ENCODE results near the gene TREML2.
A peak's percentile ranks its signal among the peaks of the same experiment; 100 is the strongest.

TREML2 gene

DNA sequence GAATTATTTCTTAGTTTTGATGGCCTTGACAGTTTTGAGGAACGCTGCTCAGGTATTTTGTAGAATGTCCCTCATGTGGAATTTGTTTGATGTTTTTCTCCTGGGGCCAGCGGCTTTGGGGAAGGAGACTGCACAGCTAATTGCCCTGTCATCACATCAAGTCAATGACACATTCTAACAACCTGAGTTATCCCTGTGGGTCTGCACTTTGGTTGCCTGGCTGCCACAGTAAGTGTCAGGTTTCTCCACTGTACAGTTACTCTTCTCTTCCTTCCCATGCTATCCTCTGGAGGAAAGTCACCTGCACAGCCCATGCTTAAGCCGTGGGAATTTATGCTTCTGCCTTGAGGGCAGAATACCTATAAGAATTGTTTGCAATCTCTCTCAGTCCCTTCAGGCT, 25.8 kb upstream of the TREML2 start (continued):
- no peak for TF ChIP-seq ZNF169 (tag by site-specific recombination; IDR thresholded peaks at IDR 0.05)
- no peak for TF ChIP-seq ZNF223 (tag by site-specific recombination; IDR thresholded peaks at IDR 0.05)
- no peak for TF ChIP-seq KLF7 (tag by site-specific recombination; IDR thresholded peaks at IDR 0.05; ENCODE audit: borderline replicate concordance)
- TF ChIP-seq ZNF623 (tag by site-specific recombination; IDR thresholded peaks at IDR 0.05) = no peak
- no peak for TF ChIP-seq ZNF138 (tag by site-specific recombination; IDR thresholded peaks at IDR 0.05; ENCODE audit: borderline replicate concordance)
- no peak for TF ChIP-seq ZNF157 (tag by site-specific recombination; IDR thresholded peaks at IDR 0.05)
- no peak for TF ChIP-seq ZNF664 (tag by site-specific recombination; IDR thresholded peaks at IDR 0.05)
- peak; percentile 29; the same call in 1 of the 2 replicates for TF ChIP-seq IKZF3 (tag by site-specific recombination; IDR thresholded peaks at IDR 0.05)
- peak; percentile 77 for TF ChIP-seq ZNF843 (tag by site-specific recombination; IDR thresholded peaks at IDR 0.05)
- TF ChIP-seq ZNF660 (tag by site-specific recombination; IDR thresholded peaks at IDR 0.05) = no peak
- TF ChIP-seq ZNF654 (tag by site-specific recombination; IDR thresholded peaks at IDR 0.05; ENCODE audit: low read depth) = no peak
- no peak for TF ChIP-seq ZNF701 (tag by site-specific recombination; IDR thresholded peaks at IDR 0.05)
- no peak for TF ChIP-seq ZNF350 (tag by site-specific recombination; IDR thresholded peaks at IDR 0.05)
- TF ChIP-seq HOXC10 (CRISPR knock-in tag; IDR thresholded peaks at IDR 0.05) = no peak
- no peak for TF ChIP-seq ZNF391 (tag by site-specific recombination; IDR thresholded peaks at IDR 0.05; ENCODE audit: borderline replicate concordance, low read depth)
- no peak for TF ChIP-seq ZSCAN18 (tag by site-specific recombination; IDR thresholded peaks at IDR 0.05)
- no peak for TF ChIP-seq ZNF155 (tag by site-specific recombination; IDR thresholded peaks at IDR 0.05)
- TF ChIP-seq, protein P1, sequence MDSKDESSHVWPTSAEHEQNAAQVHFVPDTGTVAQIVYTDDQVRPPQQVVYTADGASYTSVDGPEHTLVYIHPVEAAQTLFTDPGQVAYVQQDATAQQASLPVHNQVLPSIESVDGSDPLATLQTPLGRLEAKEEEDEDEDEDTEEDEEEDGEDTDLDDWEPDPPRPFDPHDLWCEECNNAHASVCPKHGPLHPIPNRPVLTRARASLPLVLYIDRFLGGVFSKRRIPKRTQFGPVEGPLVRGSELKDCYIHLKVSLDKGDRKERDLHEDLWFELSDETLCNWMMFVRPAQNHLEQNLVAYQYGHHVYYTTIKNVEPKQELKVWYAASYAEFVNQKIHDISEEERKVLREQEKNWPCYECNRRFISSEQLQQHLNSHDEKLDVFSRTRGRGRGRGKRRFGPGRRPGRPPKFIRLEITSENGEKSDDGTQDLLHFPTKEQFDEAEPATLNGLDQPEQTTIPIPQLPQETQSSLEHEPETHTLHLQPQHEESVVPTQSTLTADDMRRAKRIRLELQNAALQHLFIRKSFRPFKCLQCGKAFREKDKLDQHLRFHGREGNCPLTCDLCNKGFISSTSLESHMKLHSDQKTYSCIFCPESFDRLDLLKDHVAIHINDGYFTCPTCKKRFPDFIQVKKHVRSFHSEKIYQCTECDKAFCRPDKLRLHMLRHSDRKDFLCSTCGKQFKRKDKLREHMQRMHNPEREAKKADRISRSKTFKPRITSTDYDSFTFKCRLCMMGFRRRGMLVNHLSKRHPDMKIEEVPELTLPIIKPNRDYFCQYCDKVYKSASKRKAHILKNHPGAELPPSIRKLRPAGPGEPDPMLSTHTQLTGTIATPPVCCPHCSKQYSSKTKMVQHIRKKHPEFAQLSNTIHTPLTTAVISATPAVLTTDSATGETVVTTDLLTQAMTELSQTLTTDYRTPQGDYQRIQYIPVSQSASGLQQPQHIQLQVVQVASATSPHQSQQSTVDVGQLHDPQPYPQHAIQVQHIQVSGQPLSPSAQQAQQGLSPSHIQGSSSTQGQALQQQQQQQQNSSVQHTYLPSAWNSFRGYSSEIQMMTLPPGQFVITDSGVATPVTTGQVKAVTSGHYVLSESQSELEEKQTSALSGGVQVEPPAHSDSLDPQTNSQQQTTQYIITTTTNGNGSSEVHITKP (tag by site-specific recombination; IDR thresholded peaks at IDR 0.05) = no peak
- TF ChIP-seq ZNF184 (tag by site-specific recombination; IDR thresholded peaks at IDR 0.05) = no peak
- TF ChIP-seq ZNF624 (tag by site-specific recombination; IDR thresholded peaks at IDR 0.05) = no peak
- peak; percentile 63; the same call in 1 of the 2 replicates for TF ChIP-seq PRDM4 (tag by site-specific recombination; IDR thresholded peaks at IDR 0.05)

DNA sequence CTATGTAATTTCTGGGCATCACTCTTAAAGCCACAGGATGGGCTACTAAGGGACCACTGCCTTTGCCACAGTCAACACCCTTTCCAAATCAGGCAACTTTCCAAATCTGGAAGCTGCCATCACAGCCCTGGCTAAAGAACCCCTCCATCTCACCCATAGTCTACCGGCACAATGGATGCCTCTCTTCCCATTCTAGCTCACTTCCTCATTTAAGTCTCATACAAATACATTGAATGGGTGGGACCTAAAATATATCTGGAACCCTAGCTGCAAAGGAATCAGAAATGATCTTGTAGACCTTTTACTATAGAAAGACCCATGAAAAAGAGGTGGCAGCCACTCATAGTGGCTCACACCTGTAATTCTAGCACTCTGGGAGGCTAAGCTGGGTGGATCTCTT, 23.9 kb upstream of the TREML2 start:
- TF ChIP-seq KLF16 (tag by site-specific recombination; IDR thresholded peaks at IDR 0.05) (no peak), ZNF133 (tag by site-specific recombination; IDR thresholded peaks at IDR 0.05) (no peak)

More for the DNA sequence above, 23.9 kb upstream of the TREML2 start:
- H3K27ac ChIP-seq (ENCODE audit: extremely low read depth, low read depth, low read length) = no peak overlapping the region
- H3K4me1 ChIP-seq (ENCODE audit: control insufficient read depth, insufficient read depth, low read length) = peaks cover 5% of the 10 kb centered on the region; the same call in 1 of the 2 replicates
- ChIA-PET POLR2A (interaction anchor here (0.6 kb wide), 1 partner anchor 1193 kb away, joined by 3 read pairs; no protein-coding TSS in a partner anchor), CTCF (no interaction called here)
- H3K36me3 ChIP-seq (ENCODE audit: control insufficient read depth in 2 of 2, insufficient read depth in 1 of 2, low read length in 2 of 2) = no peaks in the 10 kb centered on the region
- H3K4me3 ChIP-seq (ENCODE audit: low read depth, low read length) = no peak overlapping the region
- no peaks in the 10 kb centered on the region for H3K9me3 ChIP-seq (ENCODE audit: control insufficient read depth, insufficient read depth, low read depth, low read length)
